NCI-H526 (cell line): ENCODE measurements around the gene DUSP8.

Experiments
- DNase-seq, 2 experiments: peaks; one replicate each; lab custom pipeline; 2025; lab: John Stamatoyannopoulos, UW

Gene DUSP8

GRCh38 chr11:1553808-1554594, 18.1 kb downstream of the DUSP8 start:
- peak; percentile 18 to 51 for DNase-seq

GRCh38 chr11:1549338-1550330, 22.4 kb downstream of the DUSP8 start:
- DNase-seq: no peak

- peak; percentile 49 to 82 for DNase-seq
Observed at GRCh38 chr11:1548221-1549070, 23.6 kb downstream of the DUSP8 start.

GRCh38 chr11:1547467-1548098, 24.5 kb downstream of the DUSP8 start:
- peak in 1 of 2 experiments; percentile 49 for DNase-seq

GRCh38 chr11:1546536-1547466, 25.3 kb downstream of the DUSP8 start:
- peak in 1 of 2 experiments; percentile 89 for DNase-seq

GRCh38 chr11:1546077-1546535, 26.0 kb downstream of the DUSP8 start:
- peak in 1 of 2 experiments; percentile 67 for DNase-seq

GRCh38 chr11:1545432-1545831, 26.6 kb downstream of the DUSP8 start:
- DNase-seq: no peak

- no peak for DNase-seq
Observed at GRCh38 chr11:1544536-1544935, 27.5 kb downstream of the DUSP8 start.

GRCh38 chr11:1543606-1544263, 28.3 kb downstream of the DUSP8 start:
- no peak for DNase-seq

- DNase-seq: peak in 1 of 2 experiments; percentile 45
Observed at GRCh38 chr11:1542267-1542666, 29.8 kb downstream of the DUSP8 start.

GRCh38 chr11:1541474-1542204, 30.4 kb downstream of the DUSP8 start:
- DNase-seq: no peak

GRCh38 chr11:1540074-1540473, 32.0 kb downstream of the DUSP8 start:
- no peak for DNase-seq

- no peak for DNase-seq
Observed at GRCh38 chr11:1538153-1538552, 33.9 kb downstream of the DUSP8 start.

- no peak for DNase-seq
Observed at GRCh38 chr11:1536065-1536843, 35.8 kb downstream of the DUSP8 start.

GRCh38 chr11:1534682-1535081, 37.4 kb downstream of the DUSP8 start:
- no peak for DNase-seq

GRCh38 chr11:1534171-1534570, 37.9 kb downstream of the DUSP8 start:
- no peak for DNase-seq

GRCh38 chr11:1533342-1533725, 38.7 kb downstream of the DUSP8 start:
- no peak for DNase-seq
